Dermis lymphatic vessel endothelial cell (primary cell): ENCODE data around the gene SFTPB. TPM values are rescaled to one million over a fixed set of nuclear protein-coding genes. Genes with fewer than 3 reads are reported as not detected.

Experiments
- total RNA-seq: library from RNA; depleted of rRNA; stranded (reverse); fragments of >200 nt; gene quantifications from 2 replicates; pipeline ENCODE4 v1.2.1, GENCODE V29; 2014

Gene SFTPB
- not detected in 2 replicates for total RNA-seq

DNA sequence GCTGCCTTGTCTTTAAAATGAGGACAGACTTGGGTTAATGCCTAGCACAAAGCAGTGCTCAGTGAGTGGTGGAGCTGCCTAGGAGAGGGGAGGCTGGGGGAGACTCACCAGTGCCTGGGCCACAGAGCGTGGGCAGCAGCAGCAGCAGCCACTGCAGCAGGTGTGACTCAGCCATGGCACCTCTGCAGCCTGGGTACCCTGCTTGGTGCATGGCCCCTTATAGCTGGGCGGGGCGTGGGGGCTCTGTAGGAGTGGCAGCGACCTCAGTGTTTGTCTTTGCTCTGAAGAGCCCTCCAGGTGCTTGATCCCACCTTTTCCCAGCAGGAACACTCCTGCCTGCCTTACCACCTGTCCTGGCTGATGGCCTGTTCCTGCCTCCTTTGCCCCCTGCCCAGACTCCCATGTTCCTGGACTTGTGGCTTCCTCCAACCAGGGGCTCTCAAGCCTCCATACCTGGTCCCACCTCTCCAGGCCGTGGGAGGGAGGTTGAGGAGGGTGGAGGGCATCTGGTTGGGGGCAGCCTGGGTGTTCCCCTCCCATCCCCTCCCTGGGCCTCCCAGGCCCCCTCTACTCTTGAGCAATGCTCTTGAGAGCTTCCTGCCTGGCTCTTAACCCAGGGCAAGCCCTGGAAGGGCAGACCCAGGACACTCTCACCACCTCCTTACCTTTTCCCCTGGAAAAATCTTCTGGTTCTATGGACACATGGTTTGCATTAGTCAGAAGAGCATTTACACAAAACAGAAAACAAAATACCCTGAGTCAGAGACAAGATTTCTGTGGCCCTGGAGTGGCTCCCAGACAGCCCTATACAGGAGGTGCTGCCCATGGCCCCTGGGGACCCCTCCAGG is at the start of gene SFTPB:
Gene SFTPB, minus strand, starts transcription at position 191 of the 848 bp plus-strand sequence. Its CDS starts 16 bp downstream, at position 175.

DNA sequence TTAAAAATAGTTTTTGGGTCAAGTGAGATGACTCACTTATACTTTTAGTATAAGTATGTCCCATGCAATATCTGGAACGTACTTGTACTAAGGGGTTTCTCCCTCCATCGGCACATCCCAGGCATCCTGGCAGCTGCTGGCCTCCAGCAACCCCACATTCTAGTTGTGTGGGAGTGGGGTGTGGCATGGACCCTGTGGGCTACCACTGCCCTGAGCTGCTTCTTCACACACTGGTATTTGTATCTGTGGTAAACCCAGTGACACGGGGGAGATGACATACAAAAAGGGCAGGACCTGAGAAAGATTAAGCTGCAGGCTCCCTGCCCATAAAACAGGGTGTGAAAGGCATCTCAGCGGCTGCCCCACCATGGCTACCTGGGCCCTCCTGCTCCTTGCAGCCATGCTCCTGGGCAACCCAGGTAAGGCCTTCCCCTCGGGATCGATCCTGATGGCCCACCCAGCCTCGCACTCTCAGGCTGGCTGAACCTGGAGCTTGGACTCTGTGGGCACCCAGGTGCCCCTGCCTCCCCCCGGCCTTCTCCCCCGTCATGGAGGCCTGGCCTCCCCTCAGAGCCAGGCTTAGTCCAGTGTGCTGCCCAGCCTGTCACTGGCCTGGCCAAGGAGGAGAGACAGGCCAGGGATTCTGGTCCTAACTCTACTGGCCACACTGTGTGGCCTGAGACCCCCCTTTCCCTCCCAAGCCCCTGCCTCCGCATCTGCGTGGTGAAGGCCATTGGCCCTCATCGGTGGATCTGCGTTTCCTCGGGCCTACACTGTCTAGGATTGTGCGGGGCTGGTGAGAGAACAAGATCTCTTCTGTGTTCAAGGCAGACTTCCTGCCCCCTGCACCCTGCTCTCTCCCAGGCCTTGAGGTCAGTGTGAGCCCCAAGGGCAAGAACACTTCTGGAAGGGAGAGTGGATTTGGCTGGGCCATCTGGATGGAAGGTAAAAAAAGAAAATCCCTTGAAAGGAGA is 26.3 kb upstream of the SFTPB start, which contains the start of gene GNLY:
Gene GNLY, plus strand, starts transcription at position 307 of the 974 bp plus-strand sequence. Its CDS starts 61 bp downstream, at position 368.

DNA sequence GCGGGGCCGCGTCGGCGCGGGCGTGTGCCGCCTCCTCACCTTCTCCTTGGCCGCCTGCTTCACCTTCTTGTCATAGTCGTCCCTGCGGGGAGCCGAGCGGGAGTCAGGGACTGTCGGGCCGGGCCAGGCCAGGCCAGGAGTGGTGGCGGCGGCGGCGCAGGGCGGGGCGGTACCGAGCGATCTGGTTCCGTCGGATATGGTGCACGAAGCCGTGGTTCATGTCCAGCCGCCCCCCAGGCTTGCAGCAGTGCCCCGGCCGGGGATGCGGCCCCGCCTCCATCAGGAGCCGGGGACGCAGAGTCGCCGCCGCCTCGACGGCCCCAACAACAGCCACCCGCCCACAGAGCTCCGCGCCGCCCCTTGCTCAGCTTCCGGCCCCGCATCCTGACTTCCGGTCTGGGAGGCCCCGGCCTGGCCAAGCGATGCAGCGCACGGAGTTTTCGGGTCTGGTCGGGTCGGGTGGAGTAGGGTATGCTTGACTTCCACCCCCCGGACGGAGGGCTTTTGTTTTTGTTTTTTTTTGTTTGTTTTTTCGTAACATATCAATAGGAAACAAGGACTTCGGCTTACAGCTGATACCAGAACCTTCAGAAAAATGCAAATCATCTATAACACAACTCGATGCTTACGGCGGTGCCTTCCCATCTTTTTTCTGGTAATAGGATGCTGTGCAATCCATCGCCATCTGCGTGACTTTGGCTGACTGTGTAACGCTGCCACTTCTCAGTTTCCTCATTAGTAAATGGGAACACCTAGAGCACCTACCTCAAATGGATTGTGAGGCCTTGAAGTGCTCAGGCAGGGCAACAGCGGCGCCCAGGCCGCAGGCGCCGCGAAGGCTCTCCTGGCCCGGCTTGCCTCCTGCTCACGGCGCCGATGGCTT is 56.1 kb downstream of the SFTPB start, which contains the start of gene C2orf68:
Gene C2orf68, minus strand, starts transcription at position 362 of the 883 bp plus-strand sequence. Its CDS starts 82 bp downstream, at position 280.

Other genes starting within 250 kb of the SFTPB start
- gene SH2D6, start 249.5 kb downstream of the SFTPB start, total RNA-seq = 0.11 TPM in 1 of 2 replicates, not detected in the other
- 75.9 and 119 TPM in 2 replicates for gene MAT2A, start 129.0 kb downstream of the SFTPB start, total RNA-seq
- 30.2 and 33.7 TPM in 2 replicates for gene GGCX, start 106.7 kb downstream of the SFTPB start, total RNA-seq
- gene VAMP8, start 90.6 kb downstream of the SFTPB start, total RNA-seq = 1.7 and 8.8 TPM in 2 replicates
- 89.0 and 119 TPM in 2 replicates for gene VAMP5, start 83.8 kb downstream of the SFTPB start, total RNA-seq
- gene RNF181, start 72.5 kb downstream of the SFTPB start, total RNA-seq = 200 and 267 TPM in 2 replicates
- gene TMEM150A, start 65.5 kb downstream of the SFTPB start, total RNA-seq = 10.1 and 10.8 TPM in 2 replicates
- gene C2orf68, start 56.1 kb downstream of the SFTPB start, total RNA-seq = 24.4 and 27.5 TPM in 2 replicates
- 31.8 and 35.0 TPM in 2 replicates for gene USP39, start 52.0 kb downstream of the SFTPB start, total RNA-seq
- gene GNLY, start 26.2 kb upstream of the SFTPB start, total RNA-seq = not detected in 2 replicates
- gene ATOH8, start 85.8 kb upstream of the SFTPB start, total RNA-seq = 16.5 and 36.4 TPM in 2 replicates
- gene ST3GAL5, start 220.8 kb upstream of the SFTPB start, total RNA-seq = 2.1 and 3.0 TPM in 2 replicates